ENCODE results near the gene NPEPL1. TPM values are rescaled to one million over a fixed set of nuclear protein-coding genes. Genes with fewer than 3 reads are reported as not detected.

Gene NPEPL1
- total RNA-seq, 2 donors from 2014 or later, result 14.7 to 20.6 TPM

DNA sequence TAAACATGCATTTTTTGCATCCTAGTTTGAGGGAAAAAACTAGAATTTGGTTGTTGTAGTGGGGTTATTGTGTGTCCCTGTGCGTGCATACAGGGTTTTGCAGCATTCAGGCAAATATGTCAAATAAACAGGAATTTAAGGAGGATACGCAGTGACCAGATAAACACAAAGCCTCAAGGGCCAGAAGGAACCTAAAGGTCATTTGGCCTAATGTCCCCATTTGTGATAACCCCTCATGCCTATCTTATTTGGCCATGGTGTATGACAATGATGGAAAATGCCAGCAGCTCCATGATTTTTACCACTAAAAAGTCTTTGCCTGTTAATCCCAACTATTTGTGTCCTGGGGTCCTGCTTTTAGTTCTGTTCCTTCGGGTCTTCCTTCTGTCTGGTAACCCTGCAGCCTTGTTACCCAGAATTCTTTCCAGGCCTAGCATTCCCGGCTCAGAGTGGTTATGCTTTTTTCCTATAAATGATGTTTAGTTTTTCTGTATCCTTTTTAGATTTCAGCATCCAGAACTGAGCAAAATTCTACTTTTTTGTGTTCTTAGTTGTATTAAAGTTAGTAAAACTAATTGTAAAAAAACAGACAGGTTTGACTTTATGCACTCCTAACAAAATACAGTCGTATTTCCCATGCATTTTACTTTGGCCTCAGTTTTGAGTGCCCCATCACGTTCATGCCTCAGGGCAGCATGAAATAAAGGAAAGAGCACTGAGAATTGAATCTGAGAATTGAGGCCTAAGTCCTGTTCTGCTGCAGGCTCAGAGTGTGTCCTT, 37.1 kb upstream of the NPEPL1 start:
- Histone ChIP-seq H3K4me1 (peaks cover 8% of the 10 kb centered on the region), H3K36me3 (no peaks in the 10 kb centered on the region), H3K9me3 (no peaks in the 10 kb centered on the region), H3K27me3 (no peaks in the 10 kb centered on the region), H3K9ac (ENCODE audit: low read depth in 2 of 2, low read length in 2 of 2) (no peak overlapping the region), H3K27ac (no peak overlapping the region), H3K4me3 (no peak overlapping the region)
- intact Hi-C loops (cut with DNase I), result no loop called here
- TF ChIP-seq, protein P1, sequence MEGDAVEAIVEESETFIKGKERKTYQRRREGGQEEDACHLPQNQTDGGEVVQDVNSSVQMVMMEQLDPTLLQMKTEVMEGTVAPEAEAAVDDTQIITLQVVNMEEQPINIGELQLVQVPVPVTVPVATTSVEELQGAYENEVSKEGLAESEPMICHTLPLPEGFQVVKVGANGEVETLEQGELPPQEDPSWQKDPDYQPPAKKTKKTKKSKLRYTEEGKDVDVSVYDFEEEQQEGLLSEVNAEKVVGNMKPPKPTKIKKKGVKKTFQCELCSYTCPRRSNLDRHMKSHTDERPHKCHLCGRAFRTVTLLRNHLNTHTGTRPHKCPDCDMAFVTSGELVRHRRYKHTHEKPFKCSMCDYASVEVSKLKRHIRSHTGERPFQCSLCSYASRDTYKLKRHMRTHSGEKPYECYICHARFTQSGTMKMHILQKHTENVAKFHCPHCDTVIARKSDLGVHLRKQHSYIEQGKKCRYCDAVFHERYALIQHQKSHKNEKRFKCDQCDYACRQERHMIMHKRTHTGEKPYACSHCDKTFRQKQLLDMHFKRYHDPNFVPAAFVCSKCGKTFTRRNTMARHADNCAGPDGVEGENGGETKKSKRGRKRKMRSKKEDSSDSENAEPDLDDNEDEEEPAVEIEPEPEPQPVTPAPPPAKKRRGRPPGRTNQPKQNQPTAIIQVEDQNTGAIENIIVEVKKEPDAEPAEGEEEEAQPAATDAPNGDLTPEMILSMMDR (IDR thresholded peaks at IDR 0.05), result no peak
- no peak for DNase-seq

DNA sequence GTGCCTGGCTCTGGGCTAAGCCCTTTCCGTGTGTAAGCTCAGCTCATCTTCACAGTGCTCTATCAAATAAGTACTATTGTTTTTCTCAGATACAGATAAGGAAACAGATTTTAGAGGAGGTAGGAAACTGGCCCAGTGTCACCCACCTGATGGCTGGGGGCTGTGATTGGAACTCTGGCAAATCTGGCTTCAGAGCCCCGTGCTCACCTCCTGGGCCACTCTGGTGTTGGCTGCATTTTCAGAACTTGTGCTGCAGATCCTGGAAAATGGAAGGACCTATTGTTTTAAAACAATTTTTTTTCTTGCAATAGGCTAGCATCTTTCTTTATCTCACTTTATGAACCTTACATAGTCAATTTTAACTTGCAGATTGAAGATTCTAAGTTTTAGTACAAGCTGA, 35.8 kb upstream of the NPEPL1 start:
- H3K4me3 ChIP-seq, result no peak overlapping the region
- TF ChIP-seq, protein P1 (IDR thresholded peaks at IDR 0.05), result no peak
- no peaks in the 10 kb centered on the region for H3K9me3 ChIP-seq
- intact Hi-C loops (cut with DNase I), result no loop called here
- no peaks in the 10 kb centered on the region for H3K27me3 ChIP-seq
- H3K27ac ChIP-seq, result no peak overlapping the region
- no peak overlapping the region for H3K9ac ChIP-seq (ENCODE audit: low read depth in 2 of 2, low read length in 2 of 2)
- H3K36me3 ChIP-seq, result no peaks in the 10 kb centered on the region
- peaks cover 8% of the 10 kb centered on the region for H3K4me1 ChIP-seq
- DNase-seq, result no peak

DNA sequence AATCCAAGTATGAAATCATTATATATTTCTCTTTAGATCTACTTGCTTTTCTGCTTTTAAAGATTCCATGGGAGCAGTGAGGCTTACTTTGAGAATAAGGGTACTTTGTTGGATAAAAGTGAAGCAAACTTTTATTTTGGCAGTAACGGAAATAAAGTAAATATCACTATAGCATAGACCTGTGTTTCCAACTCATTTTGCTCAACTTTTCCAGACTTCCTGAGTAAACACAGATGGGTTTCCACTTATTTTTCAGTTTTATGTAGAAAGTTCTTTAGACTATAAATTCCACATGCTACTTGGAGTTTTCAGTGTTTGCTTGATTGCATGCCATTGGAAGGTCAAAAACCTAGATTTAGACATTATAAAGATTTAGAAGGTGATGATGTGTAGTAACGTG, 35.3 kb upstream of the NPEPL1 start:
- DNase-seq, result no peak
- Histone ChIP-seq H3K27me3 (no peaks in the 10 kb centered on the region), H3K36me3 (no peaks in the 10 kb centered on the region), H3K4me3 (no peak overlapping the region), H3K9me3 (no peaks in the 10 kb centered on the region), H3K27ac (no peak overlapping the region), H3K4me1 (peaks cover 8% of the 10 kb centered on the region), H3K9ac (ENCODE audit: low read depth in 2 of 2, low read length in 2 of 2) (no peak overlapping the region)
- intact Hi-C loops (cut with DNase I), result no loop called here
- TF ChIP-seq, protein P1 (IDR thresholded peaks at IDR 0.05), result no peak

DNA sequence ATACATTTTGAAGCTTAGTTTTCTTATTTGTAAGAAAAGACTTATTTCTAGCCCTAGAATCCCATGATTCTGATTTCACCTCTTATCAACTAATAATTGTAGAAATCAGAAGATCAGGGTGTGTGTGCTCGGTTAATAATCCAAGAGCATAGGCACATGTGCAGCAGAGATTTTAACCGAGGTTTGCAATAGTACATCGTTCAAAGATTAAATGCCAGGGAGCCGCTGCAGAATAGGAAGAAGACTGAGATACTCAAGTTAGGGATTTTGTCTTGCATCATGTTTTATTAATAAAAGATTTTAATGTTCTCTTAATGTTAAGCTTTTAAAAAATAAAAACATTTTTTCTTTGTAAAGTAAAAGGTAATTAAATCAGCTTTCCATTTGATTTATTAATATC, 34.6 kb upstream of the NPEPL1 start:
- Histone ChIP-seq H3K4me3 (no peak overlapping the region), H3K27me3 (no peaks in the 10 kb centered on the region), H3K4me1 (peaks cover 7% of the 10 kb centered on the region), H3K9ac (ENCODE audit: low read depth in 2 of 2, low read length in 2 of 2) (no peak overlapping the region), H3K27ac (no peak overlapping the region), H3K9me3 (no peaks in the 10 kb centered on the region), H3K36me3 (no peaks in the 10 kb centered on the region)
- intact Hi-C loops (cut with DNase I), result no loop called here
- TF ChIP-seq, protein P1 (IDR thresholded peaks at IDR 0.05), result no peak
- DNase-seq, result no peak

DNA sequence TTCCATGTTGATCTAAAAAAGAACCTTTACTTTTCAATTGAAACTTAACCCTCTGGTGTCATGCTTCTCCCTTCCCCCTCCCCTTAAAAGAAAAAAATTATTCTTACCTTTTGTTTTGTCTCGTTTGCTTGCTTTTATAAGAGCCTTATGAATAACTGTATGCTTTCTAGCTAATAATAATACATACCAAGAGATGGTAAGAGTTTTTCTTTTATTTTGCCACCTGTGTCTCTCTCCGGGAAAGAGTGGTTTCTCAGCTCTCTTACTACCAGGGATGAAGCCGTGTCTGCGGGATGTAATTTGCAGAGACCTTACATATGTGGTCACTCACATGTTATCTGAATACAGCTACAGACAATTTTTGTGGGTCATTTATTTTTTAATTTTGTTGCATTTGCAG, 33.8 kb upstream of the NPEPL1 start:
- TF ChIP-seq, protein P1 (IDR thresholded peaks at IDR 0.05), result no peak
- intact Hi-C loops (cut with DNase I), result no loop called here
- H3K4me3 ChIP-seq, result no peak overlapping the region
- H3K27ac ChIP-seq, result no peak overlapping the region
- no peak overlapping the region for H3K9ac ChIP-seq (ENCODE audit: low read depth in 2 of 2, low read length in 2 of 2)
- H3K4me1 ChIP-seq, result no peaks in the 10 kb centered on the region
- no peak for DNase-seq
- no peaks in the 10 kb centered on the region for H3K36me3 ChIP-seq
- H3K27me3 ChIP-seq, result no peaks in the 10 kb centered on the region
- H3K9me3 ChIP-seq, result no peaks in the 10 kb centered on the region
